ENCODE results near the gene ANKRD42. TPM values are rescaled to one million over a fixed set of nuclear protein-coding genes. Genes with fewer than 3 reads are reported as not detected.

ANKRD42 gene
- total and polyA plus RNA-seq, 9 of the 15 experiments (the other 6 are each of a cell fraction or from before 2014, with no cell fraction given): 2.8 to 9.1 (median 6.1) TPM

DNA sequence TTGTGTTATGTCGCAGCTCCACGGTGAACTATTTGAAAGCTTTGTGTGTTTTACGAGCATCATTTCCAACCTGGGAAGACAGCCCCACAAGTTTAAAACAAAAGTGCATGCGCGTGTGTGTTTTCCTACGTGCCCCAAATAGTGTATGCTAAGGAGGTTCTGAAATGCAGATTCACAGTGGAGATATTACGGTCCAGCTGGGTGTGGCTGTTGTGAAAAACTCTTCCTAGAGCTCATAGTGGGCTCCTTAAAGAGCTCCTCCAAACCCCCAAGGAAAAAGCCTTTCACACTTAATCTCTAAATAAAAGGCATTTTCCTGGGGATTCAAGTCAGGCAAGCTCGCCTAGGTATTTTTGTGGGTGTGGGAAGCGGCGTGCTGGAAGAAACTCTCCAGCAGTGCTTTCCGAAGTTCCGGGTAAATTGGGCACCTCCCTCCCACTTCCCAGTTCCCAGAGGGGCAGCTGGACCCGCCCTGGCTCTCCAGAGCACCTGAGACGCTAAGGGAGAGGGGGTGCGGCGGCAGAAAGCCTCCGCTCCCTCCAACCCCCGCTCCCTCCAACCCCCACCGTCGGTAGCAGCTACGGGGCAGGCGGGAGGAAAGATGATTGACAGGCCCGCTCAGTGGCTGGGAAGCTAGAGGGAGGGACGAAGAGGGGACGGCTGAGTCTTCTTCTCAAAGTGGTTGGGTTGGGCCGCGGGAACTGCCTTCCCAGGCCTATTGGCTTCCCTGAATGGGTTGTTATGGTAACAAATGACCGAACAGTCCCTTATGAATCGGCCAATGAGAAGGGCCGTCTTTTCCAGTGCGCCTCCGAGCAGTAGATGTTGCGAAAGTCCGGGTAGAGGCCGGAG lies 37.1 kb upstream of the ANKRD42 start (continued):
- TF ChIP-seq HBP1 (CRISPR knock-in tag; IDR thresholded peaks at IDR 0.05): no peak
- TF ChIP-seq POLR2A (conservative IDR thresholded peaks at IDR 0.05): peak; percentile 49
- TF ChIP-seq CHD4 (IDR thresholded peaks at IDR 0.05; ENCODE audit: insufficient read depth, insufficient replicate concordance, low read depth, low read length, poor library complexity, severe bottlenecking): no peak
- TF ChIP-seq SMC3 (conservative IDR thresholded peaks at IDR 0.05; ENCODE audit: insufficient read depth, low read depth, low read length): no peak
- TF ChIP-seq CBFA2T2 (conservative IDR thresholded peaks at IDR 0.05): no peak
- no peak for TF ChIP-seq ELK3 (CRISPR knock-in tag; IDR thresholded peaks at IDR 0.05)
- no peak for TF ChIP-seq ZNF408 (CRISPR knock-in tag; IDR thresholded peaks at IDR 0.05; ENCODE audit: low read depth)
- no peak for TF ChIP-seq ILF3 (IDR thresholded peaks at IDR 0.05; ENCODE audit: borderline replicate concordance)
- TF ChIP-seq, protein P1, sequence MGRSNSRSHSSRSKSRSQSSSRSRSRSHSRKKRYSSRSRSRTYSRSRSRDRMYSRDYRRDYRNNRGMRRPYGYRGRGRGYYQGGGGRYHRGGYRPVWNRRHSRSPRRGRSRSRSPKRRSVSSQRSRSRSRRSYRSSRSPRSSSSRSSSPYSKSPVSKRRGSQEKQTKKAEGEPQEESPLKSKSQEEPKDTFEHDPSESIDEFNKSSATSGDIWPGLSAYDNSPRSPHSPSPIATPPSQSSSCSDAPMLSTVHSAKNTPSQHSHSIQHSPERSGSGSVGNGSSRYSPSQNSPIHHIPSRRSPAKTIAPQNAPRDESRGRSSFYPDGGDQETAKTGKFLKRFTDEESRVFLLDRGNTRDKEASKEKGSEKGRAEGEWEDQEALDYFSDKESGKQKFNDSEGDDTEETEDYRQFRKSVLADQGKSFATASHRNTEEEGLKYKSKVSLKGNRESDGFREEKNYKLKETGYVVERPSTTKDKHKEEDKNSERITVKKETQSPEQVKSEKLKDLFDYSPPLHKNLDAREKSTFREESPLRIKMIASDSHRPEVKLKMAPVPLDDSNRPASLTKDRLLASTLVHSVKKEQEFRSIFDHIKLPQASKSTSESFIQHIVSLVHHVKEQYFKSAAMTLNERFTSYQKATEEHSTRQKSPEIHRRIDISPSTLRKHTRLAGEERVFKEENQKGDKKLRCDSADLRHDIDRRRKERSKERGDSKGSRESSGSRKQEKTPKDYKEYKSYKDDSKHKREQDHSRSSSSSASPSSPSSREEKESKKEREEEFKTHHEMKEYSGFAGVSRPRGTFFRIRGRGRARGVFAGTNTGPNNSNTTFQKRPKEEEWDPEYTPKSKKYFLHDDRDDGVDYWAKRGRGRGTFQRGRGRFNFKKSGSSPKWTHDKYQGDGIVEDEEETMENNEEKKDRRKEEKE (IDR thresholded peaks at IDR 0.05; ENCODE audit: borderline replicate concordance in 1 of 2, control insufficient read depth in 1 of 2, low read depth in 2 of 2, low read length in 1 of 2): no peak
- no peak for TF ChIP-seq ZFP30 (CRISPR knock-in tag; IDR thresholded peaks at IDR 0.05; ENCODE audit: borderline replicate concordance)
- TF ChIP-seq ARID1B (IDR thresholded peaks at IDR 0.05): 0 out of 2 replicates have a peak, but pooled peaks have one; percentile 37
- no peak for TF ChIP-seq TAL1 (IDR thresholded peaks at IDR 0.05)
- peak; percentile 58; the same call in 1 of the 2 replicates for TF ChIP-seq ERF (CRISPR knock-in tag; IDR thresholded peaks at IDR 0.05)
- TF ChIP-seq KHSRP (IDR thresholded peaks at IDR 0.05): no peak
- no peak for TF ChIP-seq KLF16 (IDR thresholded peaks at IDR 0.05)
- no peak for TF ChIP-seq PURB (CRISPR knock-in tag; IDR thresholded peaks at IDR 0.05; ENCODE audit: low read depth)
- TF ChIP-seq PTBP1 (IDR thresholded peaks at IDR 0.05; ENCODE audit: low read depth, low read length): no peak
- no peak for TF ChIP-seq UBTF (IDR thresholded peaks at IDR 0.05; ENCODE audit: borderline replicate concordance in 1 of 2, low read depth in 2 of 2, low read length in 2 of 2)
- TF ChIP-seq NFIC (IDR thresholded peaks at IDR 0.05): no peak; the same call in 1 of the 2 replicates
- TF ChIP-seq FOXJ2 (tag; IDR thresholded peaks at IDR 0.05): no peak; the same call in 1 of the 2 replicates
